ENCODE measurements around the gene CSNK1E.

DNA sequence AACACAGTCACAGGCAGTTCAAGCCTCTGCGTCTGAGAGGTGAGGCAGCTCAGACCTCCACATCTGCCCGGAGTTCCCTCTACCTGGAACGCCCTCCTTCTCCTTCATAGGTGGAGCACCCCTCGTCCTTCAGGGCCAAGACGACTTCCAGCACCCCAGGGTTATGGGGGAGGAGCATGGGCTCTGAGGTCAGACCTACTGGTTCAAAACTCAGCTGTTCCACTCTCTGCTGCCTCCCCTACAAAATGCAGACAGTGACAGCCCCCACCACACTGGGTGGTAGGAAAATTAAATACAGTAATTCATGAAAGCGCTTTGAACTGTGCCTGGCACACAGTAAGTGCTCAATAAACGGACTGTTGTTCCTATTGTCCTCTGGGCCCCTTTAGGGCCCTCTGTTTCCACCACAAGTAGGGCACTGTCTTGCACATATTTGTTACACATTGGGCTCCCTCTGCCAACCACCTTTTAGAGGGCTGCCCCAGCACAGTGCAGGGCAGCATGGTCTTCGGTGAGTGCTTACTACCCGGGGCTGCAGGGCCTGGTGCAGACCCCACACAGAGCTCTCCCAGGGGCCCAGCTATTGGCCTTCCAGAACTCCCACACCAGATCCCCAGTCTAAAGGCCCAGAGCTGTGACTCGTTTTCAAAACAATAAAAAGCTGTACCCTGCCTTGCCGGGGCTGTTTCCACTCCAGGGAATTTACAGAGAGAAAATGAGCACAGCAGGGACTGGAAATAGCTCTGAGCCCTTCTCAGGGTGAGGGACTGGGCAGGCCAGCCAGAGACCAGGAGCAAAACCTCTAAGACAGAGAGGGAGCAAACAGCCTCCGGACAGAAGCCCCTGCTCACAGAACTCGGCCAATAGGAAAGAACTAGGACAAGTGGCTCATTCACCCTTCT is 46.9 kb downstream of the CSNK1E start:
- TF ChIP-seq EZH2 (IDR thresholded peaks at IDR 0.05; ENCODE audit: insufficient read depth, poor library complexity, severe bottlenecking) (no peak), EZH2phosphoT487 (IDR thresholded peaks at IDR 0.05; ENCODE audit: insufficient read depth, low read depth) (no peak)

Data from GM23248 (cell line).